NCI-H2081 treated with DMSO at 0.1 percent for 48 hours (cell line): Measurements from ENCODE around the gene KCNB1.

Source experiments
- DNase-seq: peaks from one replicate; lab custom pipeline; 2025; lab: John Stamatoyannopoulos, UW

The KCNB1 gene

DNA sequence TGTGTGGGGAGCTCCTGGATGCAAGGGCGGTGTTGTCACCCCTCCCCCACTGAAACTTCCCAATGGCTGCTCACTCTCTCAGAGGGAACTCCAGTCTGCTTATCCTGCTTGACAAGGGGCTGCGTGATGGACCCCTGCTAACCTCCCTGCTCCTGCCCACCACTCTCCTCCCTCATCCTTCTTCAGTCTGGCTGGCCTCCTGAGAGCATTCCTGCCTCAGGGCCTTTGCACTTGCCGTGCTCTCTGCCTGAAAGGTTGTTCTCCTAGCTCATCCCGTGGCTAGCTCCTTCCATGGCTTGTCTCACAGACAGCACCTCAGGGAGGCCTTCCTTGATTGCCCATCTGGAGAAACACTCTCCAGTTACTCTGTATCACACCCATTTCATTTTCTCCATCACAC is 130.7 kb downstream of the KCNB1 start:
- no peak for DNase-seq

DNA sequence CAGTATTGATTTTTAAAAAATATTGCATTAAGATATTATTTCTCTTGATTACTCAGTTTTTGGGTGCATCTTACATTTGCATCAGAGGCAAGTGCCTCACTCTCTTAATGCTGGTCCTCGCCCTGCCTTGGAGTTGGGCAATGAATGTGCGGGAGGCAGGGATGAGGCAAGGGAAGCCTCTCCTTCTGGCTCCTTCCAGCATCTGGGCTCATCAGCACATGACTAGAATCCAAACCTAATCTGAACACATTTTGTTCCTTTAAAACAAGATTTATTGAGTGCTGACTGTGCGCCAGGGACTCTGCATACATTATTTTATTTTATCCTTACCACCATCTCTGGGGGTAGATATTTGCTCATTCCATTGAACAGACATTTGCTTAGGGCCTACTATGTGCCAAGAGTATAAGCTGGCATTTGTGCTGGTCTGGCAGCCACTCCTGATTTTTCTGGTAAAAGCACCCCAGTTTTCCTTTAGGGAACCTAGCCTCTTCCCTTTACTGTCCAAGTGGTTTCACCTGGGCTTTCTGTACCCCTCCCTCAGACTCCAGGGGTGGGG is 132.7 kb downstream of the KCNB1 start:
- no peak for DNase-seq

DNA sequence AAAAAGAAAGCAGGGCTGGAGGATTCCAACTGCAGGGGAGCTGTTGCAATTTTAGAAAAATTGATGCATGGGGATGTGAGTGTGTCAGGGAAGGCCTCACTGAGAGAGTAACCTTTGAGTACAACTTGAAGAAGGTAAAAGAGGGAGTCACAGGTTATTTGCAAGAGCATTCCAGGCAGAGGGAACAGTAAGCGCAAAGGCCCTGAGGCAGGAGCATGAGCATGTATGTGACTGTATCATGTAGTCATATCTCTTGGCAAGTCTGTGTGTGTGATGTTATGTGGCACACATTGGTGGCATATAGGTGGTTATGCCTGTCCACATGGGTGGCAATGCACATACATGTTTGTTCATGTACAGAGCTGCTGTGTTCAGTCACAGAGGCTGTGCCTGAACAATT is 133.4 kb downstream of the KCNB1 start:
- no peak for DNase-seq

DNA sequence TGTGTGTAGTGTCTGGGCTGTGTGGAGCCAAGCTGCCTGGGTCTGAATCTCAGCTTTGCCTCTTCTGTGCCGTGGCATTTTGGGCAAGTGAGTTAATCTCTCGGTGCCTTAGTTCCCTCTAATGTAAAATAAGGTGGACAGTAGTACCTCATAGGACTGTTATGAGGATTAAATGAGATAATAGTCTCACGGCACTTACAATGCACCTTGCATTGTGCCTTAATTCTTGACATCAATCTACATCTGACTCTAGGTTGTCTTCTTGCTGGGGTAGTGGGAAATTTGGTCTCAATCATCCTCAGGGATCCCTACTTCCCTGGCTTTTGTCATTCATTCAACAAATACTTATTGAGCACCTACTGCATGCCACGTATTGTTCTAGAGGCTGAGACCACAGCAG is 133.9 kb downstream of the KCNB1 start:
- DNase-seq = no peak

DNA sequence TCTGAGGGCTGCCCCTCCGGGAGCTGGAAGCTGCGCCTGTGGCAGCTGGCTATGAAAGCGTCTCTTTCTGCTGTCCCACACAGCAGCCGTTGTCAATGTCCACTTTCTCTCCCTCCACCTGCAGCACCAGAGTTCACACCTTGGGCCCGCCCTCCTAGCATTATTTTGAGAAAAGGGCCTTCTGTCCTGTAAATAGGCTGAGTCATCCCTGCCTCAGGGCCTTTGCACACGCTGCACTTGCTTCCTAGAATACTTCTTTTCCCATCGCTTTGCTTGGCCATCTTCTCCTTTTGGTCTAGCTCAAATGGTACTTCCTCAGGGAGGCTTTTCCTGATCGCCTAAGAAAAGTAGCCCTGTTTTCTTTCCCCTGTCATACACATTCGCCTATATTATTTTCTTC is 135.3 kb downstream of the KCNB1 start:
- no peak for DNase-seq

DNA sequence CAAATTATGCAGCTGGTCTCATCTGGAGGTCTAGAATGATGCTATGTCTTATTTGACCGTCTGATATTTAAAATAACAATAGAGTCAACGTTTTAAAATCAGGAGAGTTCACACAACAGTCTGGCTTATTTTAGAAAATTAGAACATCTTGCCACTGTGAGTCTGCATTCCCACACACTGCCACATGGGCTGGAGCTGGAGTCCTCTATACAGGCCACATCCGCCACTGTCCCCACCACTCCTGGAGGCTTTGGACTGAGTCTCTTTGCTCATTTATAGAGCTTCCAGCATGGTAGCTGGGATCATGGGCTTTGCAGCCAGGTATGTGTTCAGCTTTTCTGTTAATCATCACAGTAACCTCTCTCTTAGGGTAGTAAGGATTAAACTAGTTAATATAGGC is 135.8 kb downstream of the KCNB1 start:
- DNase-seq = no peak

DNA sequence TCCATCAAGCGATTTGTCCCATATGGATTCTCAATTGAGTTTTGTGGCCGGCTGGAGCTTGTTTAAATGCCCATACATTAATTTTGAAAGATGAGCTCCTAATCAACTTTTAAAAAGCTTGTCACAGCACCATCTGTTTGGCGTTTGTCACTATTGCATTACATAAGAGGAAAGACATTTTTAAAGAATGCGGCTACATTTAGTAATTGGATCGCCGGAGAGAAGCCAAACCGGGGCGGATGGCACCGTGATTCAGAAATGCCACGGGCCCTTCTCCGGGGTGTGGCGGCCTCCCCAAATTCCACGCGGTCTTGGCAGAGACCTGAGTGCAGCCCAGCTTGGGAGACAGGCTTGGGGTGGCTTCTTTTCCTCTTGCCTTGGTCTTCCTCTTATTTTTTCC is 136.9 kb downstream of the KCNB1 start:
- DNase-seq = no peak

DNA sequence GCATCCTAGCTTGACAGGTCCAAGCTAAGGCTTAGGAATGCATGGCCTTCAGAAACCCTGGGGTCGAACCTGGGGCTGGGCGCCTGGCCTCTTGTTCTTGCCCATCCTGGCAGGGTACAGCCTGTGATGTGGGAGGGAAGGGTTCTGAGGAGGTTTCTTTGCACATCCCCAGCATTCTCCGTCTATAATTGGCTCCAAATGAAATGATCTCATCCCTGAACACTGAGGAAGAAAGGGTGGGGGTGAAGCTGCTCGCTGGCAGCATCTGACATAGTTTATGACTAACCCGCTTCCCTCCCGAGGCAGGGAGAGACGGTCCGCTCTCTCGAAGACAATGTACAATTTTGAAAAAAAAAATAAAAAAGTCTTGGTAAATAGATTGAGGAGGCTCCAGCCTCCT is 137.5 kb downstream of the KCNB1 start:
- no peak for DNase-seq

DNA sequence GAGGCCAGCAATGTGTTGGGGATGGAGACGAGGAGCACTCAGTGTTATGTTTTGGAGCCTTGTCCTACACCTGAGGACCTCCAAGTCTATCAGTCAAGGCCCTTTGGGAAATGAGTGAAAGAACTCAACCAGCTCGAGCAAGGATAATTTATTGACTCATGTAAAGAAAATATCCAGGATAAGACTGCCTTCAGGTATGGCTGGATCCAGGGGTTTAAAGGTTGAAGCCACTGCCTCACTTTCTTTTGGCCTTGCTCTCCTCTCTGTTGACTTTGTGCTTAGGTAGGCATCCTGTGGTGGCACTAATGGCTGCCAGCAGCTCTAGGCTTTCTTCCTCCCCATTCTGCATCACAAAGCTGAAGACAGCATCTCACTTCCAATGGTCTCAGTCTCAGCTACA is 138.3 kb downstream of the KCNB1 start:
- DNase-seq = no peak

DNA sequence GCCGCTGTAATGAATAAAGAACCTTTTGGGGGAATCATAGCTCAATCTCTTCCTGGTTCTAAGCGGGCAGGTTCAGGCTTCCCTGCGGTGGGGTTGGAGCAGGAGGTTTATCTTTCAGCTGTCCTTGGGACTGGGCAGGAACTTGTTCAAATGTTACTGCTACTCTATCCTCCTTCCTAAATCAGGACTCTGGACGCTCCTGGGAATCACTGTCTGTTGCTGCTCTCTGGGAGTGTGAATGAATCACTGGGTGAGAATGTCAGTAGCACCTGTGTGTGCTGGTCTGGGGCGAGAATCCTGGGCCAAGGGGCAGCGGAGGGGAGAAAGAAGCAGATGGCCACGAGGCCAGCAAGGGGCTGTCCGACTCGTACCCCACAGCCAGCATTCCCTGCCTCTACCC is 139.2 kb downstream of the KCNB1 start:
- DNase-seq = no peak

DNA sequence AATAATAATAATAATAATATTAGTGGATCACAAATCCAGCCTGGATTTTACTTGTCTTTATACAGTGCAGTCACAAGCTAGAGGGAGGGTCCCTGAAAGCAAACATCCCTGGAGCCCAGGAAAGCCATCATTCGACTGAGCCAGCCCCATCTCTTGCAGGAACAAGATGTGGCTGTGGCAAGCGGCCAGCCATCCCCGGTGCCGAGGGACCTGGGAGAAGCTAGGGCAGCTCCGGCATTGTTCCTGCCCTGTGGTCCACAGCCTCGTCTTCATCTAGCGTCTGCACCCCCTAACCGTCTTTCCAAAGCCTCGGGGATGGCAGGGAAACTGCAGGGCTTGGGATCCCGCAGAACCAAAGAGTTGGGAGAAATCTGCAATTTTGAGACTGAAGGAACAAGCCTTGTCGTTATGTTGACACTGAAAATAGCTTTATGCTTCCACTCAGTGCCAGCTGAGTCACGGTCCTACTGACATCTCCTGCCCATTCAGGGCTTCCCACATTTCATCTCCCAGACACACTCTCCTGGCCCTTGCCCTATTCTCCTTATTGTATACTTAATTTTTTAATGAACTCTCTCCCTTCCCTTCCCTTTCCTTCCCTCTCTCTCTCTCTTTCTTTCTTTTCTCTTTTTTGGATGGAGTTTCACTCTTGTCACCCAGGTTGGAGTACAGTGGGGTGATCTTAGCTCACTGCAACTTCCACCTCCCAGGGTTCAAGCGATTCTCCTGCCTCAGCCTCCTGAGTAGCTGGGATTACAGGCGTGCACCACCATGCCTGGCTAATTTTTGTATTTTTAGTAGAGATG is 142.1 kb downstream of the KCNB1 start:
- DNase-seq = no peak

DNA sequence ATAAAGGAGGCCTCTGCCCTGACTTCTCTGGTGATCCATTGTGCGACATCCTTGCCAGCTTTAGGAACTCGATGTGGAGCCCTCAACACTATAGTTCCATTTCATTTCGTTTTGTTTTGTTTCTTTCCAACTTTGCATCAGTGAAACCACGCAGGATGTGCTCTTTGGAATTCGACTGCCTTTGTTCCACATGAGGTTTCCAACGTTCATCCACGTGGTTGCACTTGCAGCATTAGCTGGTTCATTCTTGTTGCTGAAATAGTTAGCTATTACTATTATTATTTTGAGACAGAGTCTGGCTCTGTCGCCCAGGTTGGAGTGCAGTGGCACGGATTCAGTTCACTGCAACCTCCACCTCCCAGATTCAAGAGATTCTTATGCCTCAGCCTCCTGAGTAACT is 143.3 kb downstream of the KCNB1 start:
- no peak for DNase-seq

DNA sequence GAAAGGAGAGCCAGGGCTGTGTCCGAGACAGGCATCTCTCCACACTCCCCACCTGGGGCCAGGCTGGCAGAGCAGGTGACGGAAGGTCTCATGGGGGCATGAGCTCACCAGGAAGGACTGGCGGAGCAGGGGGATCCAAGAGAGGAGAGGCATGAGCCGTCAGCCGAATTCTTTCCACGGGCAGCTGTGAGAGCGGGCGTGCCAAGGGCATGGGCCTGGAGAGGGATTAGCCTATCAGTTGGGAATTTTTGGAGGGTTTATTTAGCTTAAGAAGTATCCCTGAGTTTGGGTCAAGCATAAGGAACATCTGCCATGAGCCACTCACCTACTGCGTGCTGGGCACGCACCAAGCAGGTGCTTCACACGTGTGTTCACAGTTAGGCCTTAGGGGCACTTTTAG is 144.4 kb downstream of the KCNB1 start:
- DNase-seq = no peak

DNA sequence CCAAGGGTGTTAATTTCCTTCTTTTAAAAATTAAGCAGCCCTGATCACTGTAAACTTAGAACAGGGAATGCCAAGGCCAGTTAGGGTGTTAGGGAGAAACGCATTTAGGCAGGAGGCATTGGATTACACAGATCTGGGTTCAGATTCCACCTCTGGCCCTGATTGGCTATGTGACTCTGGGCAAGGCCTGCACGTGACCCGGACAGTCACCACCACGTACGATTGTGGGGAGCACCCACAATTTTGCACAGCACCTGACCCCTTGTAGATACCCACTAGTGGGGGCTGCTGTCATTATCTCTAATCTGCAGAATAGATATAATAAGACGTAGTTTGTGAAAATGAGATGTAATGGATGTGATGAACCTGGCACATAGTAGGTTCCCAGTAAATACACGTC is 145.1 kb downstream of the KCNB1 start:
- DNase-seq = no peak

DNA sequence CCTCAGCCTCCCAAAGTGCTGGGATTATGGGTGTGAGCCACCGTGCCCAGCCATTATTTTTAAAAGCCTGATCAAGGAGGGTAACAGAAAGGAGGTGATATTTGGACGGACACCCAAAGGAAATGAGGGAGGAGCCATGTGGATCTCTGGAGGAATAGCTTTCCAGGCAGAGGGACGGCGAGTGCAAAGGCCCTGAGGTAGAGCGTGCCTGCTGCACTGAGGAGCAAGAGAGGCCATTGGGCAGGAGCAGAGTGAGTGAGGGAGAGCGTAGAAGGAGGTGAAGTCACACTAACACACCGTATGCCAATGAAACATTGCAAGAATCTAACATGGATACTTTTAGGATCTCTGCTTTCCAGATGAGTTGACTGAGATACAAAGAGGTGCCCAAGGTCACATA is 145.7 kb downstream of the KCNB1 start:
- DNase-seq = no peak

DNA sequence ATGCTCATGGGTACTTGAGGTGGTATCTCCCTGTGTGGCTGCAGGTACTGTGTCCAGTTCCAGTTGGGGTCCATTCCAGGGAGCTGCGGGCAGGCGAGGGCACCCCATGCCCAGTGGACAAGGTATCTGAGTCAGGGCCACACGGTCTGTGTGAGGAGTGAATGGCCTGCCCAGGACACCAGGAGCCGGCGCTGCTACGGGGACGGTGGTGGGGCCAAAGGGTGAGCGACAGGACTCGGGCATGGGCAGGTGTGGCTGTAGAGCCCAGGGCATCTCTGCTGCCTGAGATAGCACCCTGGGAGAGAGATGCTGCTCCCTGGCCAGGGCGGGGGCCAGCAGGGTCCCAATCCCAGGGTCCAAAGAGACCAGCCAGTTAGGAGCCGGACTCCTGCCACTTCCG is 147.0 kb downstream of the KCNB1 start:
- DNase-seq = no peak

DNA sequence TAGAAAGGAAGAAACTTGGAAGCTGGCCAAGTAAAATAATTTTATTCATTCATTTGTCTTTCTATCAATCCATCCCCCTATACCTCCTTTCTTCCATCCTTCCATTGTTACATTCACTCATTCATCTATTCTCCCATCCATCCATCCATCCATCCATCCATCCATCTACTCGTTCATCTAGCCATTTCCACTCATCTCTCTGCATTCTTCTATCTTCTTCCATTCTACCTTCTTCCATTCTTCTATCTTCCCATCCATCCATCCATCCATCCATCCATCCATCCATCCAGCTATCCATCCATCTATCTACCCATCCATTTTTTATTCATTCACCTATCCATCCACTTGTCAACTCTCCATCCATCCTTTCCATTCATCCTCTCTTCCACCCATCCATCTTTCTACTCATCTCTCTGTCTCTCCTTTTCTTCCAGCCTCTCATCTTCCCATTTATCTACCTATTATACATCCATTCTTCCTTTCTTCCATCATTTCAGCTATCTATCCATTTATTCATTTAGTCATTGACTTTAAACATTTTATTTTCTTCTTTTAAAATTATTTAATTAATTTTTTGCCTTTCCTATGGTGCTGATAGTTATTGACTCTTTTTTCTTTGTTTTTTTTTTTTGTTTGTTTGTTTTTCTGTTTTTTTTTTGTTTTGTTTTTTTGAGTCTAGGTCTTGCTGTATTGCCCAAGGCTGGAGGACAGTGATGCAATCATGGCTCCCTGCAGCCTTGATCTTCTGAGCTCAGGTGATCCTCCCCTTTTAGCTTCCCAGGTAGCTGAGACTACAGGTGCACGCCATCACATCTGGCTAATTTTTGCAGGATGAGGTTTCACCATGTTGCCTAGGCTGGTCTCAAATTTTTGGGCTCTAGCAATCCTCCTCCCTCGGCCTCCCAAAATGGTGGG is 151.5 kb downstream of the KCNB1 start:
- no peak for DNase-seq

DNA sequence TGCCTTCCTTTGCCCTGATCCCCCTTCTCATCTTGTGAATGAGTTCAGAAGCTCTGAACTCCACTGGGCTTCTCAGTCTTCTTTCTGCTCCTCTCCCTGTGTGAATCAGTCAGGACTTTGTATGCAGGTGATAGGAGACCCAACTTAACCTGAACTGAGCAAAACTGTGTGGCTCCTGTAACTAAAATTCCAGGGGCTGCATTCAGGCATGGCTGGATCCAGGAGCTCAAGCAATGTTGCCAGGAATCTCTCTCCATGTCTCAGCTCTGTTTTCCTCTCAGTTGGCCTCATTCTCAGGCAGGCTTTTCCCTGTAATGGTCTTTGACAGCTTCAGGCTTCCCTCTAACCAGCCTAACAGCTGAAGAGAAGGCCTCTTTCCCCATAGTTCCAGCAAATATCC is 153.7 kb downstream of the KCNB1 start:
- DNase-seq = no peak

DNA sequence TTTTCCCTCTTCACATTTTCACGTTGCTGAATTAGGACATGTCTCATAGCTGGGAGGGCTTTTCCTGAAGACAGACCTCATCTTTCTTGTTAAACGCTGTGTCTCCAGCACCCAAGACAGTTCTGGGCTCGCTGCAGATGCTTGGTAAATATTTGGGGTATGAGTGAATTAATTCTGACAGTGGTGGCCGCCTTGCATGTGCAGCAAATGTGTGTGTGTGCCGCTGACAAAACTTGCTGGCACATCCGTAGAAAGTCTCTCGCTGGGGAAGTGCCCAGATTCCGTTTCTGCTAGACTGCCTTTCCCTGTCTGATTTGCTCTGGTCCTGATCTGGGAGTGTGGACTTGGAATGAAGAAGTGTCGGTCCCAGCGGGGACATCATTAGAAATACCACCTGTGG is 156.4 kb downstream of the KCNB1 start:
- no peak for DNase-seq

DNA sequence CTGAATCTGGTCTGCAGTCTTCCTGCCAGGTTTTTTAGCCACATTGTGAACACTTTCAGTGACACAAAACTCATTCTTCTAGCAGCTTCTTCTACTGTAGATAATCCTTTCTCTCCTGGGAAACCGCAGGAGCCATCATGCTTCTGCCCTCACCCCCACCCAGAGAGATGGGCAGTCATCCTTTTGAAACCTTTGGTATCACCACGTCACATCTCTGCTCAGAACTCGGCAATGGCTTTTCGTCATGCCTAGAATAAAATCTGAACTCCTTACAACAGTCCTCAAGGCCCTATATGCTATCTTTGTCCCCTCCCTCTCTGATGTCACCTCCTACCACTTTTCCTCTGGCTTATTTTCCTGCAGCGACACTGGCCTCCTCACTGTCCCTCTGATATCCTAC is 158.2 kb downstream of the KCNB1 start:
- no peak for DNase-seq

DNA sequence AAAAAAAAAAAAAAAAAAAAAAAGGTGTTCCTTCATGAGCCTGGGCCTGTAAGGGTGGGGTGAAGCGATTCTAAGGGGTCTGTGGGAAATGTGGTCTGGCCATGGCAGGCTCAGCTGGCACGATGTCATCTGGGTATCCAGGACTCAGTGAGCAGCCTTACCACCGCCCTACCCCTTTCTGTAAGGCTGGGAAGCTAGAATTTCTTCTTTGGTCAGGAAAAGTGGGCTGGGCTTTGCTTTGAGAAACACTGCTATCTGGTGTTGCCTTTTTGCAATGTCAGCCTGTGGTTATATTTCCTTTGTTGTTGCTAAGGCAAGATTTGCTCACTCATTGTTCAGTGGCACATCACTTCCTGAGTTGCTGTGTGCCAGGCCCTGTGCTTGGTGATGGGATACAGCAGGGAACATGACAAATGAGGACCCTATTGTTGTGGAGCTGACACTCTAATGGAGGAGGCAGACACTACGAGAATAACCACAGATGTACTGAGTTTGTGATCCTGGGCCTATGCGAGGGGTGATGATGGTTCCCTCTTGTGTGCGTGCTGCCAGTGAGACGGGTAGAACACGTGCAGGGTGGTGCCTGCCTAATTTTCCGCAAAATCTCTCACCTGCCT is 158.7 kb downstream of the KCNB1 start:
- DNase-seq = no peak

DNA sequence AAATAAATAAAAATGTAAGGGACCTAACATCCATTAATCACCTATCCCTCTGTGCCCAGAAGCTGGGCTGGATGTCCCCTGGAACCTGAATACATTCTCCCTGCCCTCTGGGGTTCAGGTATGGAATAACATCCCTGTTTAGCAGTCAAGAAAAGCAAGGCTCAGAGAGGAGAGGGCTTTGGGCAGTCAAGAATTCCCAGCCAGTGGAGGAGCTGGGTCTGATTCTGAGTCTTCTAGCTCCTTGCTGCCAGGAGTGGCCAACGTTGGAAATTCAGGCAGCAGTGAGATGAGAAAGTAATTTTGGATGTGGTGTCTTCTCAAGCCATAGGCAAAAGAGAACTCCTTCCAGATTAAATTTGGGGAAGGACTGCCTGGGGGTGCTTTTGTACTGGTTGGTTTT is 162.0 kb downstream of the KCNB1 start:
- no peak for DNase-seq
